Measurements from ENCODE around the gene PHLDB1.
"Not testable (repeated sequence)": the region's sequence is repeated elsewhere in the genome, so short reads cannot be mapped to it uniquely, and the experiment has no call there.

Gene PHLDB1

DNA sequence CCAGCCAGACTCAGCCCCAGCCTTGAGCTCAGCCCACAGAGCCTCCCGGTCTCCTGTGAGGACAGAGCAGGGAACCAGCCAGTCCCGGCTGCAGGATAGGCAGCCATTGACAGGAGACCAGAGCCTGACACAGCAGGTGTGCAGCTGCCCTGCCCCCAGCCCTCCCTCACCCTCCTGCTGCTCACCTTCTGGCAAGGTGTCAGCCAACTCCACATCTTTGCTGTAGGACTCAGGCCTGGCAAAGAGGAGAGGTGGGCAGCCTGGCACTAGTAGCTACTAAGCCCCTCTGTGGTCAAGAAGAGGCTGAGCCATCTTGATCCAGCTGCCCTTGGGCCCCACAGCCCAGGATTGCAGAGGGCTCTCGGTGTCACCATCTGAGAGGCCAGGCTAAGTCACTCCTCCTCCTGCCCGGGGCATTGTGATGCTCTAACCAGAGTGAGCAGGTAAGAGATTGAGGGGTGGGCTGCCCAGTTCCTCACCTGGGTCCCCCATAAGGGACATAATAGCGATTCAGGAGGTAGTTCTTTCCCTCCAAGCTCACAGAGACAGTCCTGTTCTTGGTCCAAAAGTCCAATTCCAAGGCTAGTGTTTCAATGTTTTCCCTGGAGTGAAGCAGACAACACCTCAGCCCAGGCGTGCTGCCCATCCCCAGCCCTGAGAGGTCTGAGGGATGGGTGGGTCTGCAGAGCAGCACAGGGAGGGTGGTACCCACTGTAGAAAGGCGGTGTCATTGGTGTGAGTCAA is 53.4 kb downstream of the PHLDB1 start:
- no peak for DNase-seq

DNA sequence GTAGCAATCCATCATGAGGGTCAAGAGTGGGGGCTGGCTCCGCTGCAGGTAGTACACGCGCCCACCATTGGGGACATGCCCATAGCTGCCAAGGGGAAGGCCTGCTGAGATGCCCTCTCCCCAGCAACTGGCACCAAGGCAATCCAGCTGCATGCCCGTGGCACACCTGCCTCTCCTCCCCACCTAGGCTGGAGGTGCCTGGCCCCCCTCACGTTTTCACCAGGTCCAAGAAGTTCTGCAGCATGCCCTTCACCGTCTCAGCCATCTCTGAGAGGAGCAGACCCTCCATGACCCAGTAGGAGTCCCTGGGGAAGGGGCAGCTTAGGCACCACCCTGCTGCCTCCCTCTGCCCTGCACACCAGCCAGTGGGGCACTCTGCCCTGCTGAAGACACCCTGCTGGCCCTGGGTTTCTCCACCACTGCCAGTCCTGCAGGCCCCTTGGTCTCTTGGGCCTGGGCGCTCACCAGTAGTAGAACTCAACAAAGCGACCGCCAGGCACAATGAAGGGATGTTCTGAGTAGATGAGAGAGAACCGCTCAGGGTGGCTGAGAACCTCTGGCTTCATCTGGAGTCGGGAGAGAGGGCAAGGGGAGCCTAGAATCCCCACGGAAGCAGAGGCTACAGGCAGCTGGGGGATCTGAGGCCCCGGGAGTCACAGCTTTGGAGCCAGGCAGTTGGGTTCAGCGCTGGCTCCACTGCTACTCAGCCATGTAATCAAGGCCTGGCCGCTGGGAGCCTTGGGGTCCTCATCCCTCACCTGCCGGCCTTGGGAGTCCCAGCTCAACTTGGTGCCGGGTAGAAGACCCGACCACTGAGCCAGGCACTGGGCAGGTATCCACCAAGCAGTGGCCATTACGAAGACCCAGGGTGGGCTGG is 54.2 kb downstream of the PHLDB1 start:
- DNase-seq, result no peak

DNA sequence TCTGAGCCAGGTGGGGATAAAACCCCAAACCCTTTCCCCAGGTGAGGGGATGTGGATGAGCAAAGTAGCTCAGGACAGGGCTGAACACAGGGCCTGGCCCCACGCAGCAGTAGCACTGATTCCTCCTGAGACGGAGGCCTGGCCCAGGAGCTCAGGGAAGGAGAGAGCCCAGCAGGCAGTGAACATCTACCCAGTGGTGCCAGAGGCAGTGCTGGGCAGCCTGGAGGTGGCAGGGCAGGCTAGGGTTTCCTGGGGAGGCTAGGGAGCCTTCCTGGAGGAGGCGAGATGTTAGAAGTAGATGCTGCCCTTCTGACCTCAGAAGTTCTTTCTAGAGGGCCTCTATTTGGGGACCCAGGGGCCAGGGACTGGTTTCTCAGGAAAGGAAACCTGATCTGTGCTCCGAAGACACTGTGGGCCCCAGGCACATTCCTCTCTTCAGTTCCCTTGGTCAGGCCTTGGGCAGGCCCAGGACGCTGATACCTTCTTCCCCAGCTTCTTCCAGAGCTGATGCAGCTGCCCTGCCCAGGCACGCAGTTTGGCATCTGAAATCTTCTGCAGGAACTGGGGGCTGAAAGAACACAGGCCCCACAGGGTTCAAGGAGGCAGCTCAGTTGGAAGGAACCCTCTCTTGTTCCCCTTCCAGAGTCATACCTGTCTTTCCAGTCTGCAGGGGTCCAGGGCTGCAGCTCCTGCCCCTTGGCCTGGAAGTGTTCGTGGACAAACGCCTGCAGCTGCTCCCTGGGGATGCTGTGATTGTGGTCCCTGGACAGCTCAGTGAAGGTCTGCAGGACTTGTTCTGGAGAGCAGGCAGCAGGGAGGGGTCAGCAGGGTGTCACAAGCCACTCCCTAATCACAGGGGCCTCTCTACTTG is 55.2 kb downstream of the PHLDB1 start:
- DNase-seq, result no peak

DNA sequence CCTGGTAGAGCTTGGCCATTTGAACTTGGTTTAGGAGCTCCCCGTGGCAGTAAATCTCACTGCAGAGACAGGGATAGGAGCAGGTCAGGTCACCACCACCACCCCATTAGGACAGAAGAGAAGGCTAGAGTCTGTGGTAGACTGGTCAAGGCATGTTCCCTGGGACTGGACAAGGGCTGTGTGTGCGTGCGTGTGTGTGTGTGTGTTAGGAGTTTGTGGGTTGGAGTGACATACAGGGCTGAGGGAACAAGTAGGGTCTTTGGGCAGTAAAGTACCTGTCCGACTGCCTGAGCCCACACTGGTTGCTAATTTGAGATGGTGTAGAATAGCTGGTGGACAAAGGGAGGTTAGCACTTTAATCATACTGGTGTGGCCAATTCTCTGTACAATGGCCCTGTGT is 56.0 kb downstream of the PHLDB1 start:
- no peak for DNase-seq

DNA sequence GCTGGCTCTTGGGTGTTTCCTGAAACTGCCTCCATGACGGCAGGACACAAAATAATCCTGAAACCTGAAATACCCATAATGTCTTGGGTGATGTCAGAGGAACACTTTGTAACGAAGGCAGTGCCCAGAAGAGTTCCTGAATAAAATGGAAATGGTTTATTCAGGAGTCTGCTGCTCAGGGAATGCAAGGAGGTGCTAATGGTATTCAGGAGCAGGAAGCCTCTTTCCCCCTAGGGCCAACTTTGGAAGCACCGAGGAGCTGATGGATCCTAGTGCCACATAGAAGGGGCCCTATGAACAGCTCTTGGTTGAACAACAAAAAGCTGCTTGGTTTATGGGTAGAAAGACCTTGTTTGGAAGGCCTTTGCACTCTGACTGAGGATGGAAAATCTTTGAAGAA is 56.5 kb downstream of the PHLDB1 start:
- DNase-seq, result no peak

DNA sequence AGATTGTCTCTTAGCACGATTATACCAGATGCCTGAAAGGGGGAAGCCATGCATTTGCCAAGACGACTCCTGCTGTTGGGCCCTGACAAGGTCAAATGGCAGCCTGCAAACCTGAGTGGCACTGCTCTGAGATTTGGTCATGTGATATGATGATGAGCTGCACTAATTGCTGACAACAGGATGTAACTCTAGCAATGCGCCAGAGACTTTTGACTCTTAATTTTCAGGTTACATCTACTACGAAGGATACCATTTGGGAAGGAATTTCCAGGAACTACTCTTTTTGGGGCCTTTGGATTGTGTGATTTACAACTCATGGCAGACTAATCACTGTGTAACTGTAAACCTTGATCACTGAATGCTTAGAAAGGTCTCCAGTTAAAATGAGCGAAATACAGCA is 59.0 kb downstream of the PHLDB1 start:
- DNase-seq, result no peak

DNA sequence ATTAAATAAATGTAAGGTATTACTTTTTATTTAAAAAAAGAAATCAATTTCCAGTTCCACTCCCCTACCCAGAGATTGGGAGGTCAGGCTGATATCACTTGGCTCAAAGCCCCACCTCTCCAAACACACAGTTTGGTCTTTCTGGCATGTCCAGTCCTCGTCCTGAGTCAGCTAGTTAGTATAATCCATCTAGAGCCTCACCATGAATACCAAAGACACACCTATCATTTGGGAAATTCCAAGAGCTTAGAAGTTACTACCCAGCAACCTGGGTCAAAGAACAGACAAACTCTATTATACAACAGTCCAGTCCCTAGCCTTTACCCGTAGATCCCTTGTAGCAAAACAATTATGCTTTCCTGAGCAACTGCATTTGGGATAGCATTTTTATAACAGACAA is 62.6 kb downstream of the PHLDB1 start:
- DNase-seq, result no peak

DNA sequence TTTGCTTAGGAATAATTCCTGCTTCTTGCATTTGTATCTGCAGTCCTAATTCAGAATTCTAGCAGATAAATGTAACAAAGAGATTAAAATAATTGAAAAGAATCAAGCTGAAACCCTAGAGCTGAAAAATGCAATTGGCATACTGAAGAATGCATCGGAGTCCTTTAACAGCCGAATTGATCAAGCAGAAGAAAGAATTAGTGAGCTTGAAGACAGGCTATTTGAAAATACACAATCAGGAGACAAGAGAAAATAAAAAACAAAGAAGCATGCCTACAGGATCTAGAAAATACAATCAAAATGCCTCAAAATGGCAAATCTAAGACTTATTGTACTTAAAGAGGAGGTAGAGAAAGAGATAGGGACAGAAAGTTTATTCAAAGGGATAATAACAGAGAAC is 63.8 kb downstream of the PHLDB1 start:
- no peak for DNase-seq

DNA sequence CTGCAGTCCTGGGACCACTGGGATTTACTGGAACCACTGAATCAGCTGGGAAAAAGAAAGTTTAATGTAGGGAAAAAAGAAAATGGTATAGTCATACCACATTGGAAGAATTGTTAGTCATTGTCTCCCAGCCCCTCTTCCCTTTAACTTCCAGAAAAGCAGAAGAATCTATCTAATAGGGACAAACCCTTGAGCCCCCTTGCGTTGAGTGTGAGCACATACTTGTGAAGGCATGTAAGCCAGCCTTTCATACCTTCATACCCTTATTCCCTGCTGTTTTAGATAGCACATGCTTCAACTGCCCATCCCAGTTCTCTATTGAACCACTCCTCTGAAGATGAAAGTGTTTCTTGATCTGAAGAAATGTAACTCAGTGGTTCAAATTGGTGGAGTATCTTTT is 65.4 kb downstream of the PHLDB1 start:
- no peak for DNase-seq

DNA sequence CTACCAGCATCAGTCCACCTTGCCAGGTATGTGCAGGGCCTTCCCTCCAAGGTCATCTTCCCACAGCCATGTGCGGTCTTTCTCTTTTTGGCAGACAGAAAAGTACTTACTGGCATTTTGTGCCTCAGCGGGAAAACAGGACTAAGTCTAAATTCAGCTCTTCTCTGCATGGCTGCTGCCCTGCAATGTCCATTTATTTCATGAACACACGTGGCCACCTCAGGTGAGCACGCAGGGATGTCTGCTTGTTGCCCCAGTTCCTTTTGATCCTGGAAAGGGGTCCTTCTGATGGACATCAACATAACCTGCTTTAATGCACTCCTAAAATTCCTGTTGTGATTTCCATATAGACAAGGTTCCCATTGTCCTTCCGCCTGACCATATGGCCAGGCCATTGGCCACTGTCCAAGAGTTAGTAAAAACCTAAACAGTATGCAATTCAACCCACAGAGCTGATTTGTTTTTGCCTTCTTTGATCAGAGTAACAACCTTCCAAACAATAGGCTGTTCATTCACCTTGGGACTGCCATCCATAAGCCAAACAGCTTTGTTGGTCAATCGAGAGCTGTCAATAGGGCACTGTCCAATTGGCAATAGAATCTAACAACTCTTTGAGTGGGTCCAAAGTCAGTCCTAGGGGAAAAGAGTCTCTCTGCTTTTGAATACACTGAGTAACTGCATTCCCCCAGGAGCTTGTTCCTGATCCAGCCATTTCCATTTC is 66.1 kb downstream of the PHLDB1 start:
- DNase-seq, result no peak

DNA sequence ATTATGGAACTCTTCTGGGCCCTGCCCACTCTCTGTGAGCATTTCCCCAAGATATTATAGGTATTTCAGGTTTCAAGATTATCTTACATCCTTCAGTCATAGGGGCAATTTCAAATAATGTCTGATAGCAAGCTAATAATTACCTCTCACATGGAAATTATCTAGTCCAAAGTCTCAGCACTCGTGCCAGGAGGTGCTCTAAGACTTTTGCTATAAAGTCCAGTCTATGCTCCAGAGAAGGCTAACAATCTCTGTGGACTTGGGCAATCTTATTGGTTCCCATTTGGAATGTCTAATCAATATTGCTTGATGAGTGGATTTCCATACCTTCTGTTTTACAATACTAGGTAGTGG is 66.6 kb downstream of the PHLDB1 start:
- DNase-seq, result no peak

DNA sequence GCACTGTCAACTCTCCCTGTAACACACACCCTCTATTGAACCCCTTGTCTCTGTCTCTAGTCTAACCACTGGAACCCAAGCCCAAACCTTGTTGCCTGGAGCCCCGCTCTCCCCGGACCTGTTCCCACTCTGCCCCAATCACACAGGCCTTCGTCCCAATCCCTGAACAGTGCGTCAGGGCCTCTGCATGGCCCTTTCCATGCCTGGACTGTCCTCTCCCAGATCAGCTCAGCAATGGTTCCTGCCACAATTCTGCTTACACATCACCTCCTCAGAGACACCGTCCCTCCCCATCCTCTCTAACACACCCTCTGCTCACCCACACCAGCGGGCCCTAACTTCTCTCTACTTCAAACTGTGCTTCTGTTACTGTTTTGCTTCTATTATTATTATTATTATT is 70.6 kb downstream of the PHLDB1 start:
- no peak for DNase-seq

DNA sequence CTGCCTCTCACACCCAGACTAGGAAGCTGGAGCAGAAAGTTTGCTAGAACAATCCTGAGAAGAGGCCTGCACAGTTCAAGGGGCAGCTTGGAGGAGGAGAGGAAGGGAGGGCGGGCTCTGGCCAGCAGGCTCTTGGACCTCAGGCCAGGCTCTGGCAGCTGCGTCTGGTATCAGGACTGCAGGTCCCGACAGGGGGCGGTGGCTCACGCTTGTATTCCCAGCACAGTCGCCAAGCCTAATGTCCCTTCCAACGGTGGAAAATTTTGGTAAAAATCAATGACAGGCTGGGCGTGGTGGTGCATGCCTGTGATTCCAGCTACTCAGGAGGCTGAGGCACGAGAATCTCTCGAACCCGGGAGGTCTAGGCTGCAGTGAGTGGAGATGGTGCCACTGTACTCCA is 71.5 kb downstream of the PHLDB1 start:
- DNase-seq, result not testable (repeated sequence)

DNA sequence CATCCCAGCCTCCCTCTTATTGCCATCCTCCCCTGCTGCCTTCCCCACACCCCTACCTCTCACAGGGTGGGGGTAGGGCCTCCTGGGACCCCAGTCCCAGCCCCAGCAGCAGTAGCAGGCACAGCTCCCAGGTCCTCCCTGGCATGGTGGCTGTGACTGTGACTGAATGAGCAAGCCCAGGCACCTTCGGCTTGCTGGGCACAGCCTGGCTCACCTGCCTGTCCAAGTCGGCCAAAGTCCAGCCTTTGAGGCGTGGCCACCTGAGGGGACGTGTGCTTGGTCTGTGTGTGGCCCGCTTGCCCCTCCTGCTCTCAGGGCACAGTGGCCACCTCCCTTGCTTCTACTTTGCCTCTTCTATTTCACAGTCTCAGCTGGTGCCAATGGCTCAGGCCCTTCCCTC is 72.1 kb downstream of the PHLDB1 start, which contains the start of gene TREH:
TSS of gene TREH (minus strand) at position 168 of the 400 bp plus-strand sequence. CDS start at position 145, 23 bp downstream.
- DNase-seq, result no peak

DNA sequence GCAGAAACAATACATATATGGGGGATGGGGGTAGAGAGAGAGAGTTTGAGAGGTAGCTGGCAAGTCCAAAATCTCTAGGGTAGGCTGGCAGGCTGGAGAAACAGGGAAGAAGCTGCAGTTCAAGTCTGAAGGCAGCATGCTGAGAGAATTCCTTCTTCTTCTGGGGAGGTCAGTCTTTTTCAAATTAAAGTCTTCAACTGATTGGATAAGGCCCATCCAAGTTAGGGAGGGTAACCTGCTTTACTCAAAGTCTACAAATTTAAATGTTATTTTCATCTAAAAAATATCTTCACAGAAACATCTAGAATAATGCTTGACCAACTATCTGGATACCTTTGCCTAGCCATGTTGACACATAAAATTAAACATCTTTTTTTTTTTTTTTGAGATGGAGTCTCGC is 75.0 kb downstream of the PHLDB1 start:
- no peak for DNase-seq

DNA sequence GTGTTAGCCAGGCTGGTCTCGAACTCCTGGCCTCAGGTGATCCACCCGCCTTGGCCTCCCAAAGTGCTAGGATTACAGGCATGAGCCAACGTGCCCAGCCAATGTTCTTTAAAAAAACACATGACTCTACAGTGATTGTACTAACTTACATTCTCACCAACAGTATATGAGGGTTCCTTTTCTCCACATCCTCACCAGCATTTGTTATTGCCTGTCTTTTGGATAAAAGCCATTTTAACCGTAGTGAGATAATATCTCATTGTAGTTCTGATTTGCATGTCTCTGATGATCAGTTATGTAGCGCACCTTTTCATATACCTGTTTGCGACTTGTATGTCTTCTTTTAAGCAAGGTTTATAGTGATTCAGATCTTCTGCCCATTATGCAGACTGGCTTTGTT is 75.5 kb downstream of the PHLDB1 start:
- DNase-seq, result not testable (repeated sequence)

DNA sequence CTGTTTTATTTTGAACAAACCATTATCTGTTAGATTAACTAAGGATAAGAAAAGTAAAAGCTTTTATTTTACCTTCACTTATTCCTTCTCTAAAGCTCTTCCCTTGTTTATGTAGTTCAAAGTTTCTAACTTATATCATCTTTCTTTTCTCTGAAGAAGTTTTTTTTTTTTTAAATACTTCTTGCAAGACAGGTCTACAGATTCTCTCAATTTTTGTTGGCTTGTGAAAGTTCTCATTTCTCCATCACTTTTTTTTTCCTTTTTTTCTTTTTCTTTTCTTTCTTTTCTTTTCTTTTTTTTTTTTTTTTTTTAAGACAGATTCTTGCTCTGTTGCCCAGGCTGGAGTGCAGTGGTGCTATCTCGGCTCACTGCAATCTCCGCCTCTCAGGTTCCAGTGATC is 76.8 kb downstream of the PHLDB1 start:
- DNase-seq, result no peak

DNA sequence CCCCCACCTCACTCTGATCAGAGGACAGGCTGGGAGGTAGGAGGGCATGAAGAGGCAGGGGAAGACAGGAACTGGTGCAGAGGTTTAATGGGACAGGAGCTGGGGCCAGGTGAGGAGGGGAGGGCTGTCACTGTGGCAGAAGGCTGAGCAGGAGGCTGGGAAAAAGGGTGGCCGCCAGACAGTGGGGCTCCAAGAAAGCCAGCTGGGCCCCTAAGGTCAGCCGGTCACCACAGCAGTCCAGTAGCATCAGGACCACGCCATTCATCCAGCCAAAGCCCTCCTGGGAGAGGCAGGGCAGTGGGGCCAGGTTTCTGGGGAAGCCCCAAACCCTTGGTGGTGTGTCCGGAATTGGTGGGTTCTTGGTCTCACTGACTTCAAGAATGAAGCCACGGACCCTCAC is 80.5 kb downstream of the PHLDB1 start:
- DNase-seq, result no peak

DNA sequence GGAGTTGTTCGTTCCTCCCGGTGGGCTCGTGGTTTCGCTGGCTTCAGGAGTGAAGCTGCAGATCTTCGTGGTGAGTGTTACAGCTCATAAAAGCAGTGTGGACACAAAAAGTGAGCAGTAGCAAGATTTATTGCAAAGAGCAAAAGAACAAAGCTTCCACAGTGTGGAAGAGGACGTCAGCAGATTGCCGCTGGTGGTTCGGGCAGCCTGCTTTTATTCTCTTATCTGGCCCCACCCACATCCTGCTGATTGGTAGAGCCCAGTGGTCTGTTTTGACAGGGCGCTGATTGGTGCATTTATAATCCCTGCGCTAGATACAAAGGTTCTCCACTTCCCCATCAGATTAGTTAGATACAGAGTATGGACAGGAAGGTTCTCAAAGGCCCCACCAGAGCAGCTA is 80.9 kb downstream of the PHLDB1 start:
- DNase-seq, result not testable (repeated sequence)

DNA sequence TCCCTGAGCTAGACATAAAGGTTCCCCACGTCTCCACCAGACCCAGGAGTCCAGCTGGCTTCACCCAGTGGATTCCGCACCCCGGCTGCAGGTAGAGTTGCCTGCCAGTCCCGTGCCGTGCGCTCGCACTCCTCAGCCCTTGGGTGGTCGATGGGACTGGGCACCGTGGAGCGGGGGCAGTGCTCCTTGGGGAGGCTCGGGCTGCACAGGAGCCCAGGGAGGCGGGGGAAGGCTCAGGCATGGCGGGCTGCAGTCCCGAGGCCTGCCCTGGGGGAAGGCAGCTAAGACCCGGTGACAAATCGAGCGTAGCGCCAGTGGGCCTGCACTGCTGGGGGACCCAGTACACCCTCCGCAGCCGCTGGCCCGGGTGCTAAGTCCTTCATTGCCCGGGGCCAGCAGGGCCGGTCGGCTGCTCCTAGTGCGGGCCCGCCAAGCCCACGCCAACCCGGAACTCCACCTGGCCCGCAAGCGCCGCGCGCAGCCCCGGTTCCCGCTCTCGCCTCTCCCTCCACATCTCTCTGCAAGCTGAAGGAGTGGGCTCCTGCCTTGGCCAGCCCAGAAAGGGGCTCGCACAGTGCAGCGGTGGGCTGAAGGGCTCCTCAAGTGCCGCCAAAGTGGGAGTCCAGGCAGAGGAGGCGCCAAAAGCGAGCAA is 81.6 kb downstream of the PHLDB1 start:
- no peak for DNase-seq

DNA sequence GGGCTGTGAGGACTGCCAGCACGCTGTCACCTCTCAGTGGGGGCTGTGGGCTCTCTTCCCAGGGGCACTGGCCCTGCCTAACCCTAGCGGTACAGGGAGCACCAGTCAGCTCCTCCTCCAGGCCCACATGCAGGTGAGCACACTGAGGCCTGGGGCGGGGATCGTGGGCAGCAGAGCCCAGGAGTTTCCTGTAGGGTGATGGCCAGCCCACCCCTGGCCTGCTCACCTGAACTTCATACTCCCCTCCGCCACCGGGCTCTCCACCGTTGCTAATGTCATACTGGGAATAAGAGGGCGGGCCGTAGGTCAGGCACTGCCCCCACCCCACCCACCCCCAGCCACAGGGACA is 82.1 kb downstream of the PHLDB1 start:
- DNase-seq, result no peak

DNA sequence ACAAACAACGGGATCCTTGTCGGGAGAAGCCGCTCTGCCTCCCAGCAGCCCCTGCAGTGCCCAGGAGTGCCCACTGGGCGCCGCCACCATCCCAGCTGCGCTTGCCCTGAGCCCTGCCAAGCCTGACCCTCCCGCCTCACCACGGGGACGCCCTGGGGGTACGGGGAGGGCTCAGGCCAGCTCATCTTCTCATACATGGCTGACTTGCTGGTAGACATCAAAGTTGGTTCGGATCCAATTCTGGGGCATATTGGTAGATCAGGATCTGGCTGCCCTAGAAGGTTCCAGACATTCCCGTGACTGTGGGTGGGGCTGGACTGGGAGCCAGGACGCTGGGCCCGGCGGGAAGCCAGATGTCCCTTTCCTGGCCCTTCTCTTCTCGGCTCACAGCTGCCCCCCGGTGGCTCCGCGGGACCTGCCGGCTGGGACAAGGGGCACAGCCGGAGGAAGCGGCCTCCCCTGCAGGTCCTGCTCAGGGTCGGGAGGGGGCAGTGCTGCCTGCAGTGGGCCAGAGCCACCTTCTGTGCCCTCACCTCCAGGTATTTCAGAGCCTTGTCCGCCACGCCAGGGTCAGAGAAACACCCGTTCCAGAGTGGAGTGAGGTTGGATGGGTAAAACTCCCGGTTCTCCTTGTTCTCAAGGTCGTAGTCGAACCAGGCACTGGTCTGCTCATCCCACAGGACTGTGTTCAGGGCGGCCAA is 82.6 kb downstream of the PHLDB1 start:
- DNase-seq, result peak; percentile 87

Measured in activated gamma-delta T cell treated with Interleukin-2 at 50 U/mL for 16 hours (primary cell).